HG03139 (cell line): ENCODE measurements around the gene PPP2CA.
"Not testable (repeated sequence)": the region's sequence is repeated elsewhere in the genome, so short reads cannot be mapped to it uniquely, and the experiment has no call there.

Source experiments
- ATAC-seq: cut with Tn5 transposase; IDR thresholded peaks from one replicate; pipeline ENCODE4 v1.9.1; 2021; ENCODE audit not compliant: unreplicated experiment

PPP2CA gene

DNA sequence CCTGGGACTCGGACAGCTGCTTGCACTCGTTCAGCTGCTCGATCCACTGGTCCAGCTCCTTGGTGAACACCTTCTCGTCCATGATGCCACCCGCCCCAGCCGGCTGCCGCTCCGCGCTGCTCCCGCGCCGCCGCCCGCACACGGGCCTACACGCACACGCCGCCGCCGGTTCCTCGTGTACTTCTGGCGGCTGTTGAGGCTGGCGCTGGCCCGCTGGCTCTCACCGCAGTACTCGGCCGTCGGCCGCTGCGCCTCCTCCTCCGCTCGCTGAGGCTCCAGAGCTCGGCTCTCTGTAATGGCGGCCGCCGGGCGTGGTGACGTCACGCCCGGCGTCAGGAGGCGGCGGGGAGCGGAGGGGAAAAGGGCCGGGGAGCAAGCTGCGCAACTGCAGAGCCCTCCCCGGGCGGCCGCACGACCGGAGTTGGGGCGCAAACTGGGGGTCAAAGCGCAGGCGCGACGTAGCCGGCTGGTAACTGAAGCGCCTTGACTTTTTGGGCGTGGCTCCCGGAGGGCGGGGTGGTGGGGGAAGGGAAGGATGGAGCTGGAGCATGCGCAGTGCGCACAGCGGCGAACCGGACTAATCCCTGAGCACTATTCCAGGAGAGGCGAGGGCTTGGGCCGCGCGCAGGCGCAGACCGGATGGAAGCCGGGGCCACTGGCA, at the start of gene PPP2CA:
Gene PPP2CA, minus strand, starts transcription at position 294 of the 661 bp plus-strand sequence. Its CDS starts 212 bp downstream, at position 82.
- peak; percentile 84 for ATAC-seq

DNA sequence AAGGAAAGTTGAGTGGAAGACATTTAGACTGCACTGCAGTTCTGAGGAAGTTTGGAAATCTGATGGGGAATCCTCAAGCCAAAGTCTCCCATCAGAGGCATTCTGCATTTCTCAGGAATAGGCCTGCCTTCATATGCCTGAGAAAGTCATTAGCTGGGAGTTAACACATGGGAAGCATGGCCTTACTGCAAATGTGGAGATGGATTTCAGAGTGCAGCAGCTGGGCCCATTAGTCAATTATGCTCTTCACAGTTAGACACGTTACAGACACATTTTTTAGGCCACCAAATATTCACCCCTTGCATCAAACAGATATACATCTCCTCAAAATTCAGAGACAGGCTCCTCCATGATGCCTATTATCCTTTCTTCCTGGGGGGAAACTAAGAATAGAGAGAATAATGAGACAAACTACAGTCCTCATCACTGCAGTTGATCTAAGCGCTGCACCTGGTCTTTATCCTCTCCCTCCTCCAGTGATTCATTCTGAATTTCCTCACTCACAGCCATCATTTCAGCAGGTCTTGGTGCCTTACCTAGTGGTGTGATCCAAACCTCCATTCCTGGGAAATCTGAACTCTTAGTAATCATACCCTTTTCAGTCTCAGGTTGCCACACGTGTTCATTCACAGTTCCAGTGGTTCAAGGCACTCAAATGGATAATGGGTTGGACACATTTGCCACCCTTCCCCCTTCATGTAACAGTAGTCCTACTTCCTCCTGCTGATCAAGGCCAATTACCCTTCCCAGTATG, 47.9 kb upstream of the PPP2CA start:
- no peak for ATAC-seq

DNA sequence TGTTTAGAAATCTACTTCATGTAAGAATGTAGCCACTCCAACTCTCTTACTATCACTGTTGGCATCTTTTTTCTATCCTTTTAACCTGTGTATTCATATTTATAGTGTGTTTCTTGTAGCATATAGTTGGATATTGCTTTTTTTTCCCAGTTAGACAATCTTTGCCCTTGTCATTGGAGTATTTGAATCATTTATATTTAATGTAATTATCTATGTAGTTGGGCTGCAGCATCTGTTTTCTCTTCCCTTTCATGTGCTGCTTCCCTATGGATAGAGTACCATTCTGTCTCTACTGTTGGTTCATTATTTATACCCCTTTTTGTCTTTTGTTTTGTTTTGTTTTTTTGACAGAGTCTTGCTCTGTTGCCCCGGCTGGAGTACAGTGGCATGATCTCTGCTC, 45.2 kb upstream of the PPP2CA start:
- ATAC-seq = no peak

DNA sequence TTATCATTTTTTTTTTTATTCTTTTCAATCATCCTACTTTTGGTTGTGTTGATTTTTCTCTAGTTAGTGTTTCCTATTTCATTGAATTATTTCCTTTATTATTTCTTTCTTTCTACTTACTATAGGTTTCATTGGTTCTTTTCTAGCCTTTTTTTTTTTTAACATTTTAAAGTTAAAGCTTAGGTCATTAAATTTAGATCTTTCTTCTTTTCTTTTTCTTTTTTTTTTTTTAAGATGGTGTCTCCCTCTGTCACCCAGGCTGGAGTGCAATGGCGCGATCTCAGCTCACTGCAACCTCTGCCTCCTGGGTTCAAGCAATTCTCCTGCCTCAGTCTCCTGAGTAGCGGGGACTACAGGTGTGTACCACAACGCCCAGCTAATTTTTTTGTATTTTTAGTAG, 43.0 kb upstream of the PPP2CA start:
- ATAC-seq = no peak

DNA sequence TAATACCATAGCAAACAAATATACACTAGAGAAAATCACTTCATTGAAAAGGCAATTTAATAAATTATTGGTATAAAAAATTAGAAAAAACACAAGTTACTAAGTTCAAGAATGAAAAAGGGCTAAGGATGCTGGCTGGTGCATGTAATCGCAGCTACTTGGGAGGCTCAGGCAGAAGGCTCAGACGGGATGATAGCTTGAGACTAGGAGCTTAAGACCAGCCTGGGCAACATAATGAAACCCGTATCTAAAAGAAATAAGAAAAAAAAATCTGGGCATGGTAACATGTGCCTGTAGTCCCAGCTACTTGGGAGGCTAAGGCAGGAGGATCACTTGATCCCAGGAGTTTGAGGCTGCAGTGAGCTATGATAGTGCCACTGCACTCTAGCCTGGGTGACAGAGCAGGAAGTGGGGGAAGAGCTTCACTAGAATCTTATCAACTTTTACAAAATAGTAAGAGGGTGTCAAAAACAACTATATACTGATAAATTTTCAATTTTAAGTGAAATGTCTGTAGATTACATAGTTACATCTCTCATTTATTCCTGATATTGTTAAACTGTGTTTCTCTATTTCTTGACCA, 42.2 kb upstream of the PPP2CA start:
- no peak for ATAC-seq

DNA sequence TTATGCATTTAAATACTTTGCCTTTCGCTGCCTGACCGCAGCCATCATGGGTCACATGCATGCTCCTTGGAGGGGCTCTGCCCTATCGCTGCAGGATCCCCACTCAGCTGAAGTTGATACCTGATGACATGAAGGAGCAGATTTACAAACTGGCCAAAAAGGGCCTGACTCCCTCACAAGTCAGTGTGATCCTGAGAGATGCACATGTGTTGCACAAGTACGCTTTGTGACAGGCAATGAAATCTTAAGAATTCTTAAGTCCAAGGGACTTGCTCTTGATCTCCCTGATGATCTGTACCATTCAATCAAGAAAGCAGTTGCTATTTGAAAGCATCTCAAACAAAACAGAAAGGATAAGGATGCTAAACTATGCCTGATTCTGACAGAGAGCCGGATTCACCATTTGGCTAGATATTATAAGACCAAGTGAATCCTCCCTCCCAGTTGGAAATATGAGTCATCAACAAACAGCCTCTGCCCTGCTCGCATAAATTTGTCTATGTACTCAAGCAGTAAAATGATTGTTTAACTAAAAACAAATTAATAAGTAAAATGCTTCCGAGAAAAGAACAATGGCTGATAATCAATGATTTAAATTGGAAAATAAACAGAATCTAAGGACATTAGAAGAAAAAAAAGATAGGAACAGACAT, 41.6 kb upstream of the PPP2CA start:
- ATAC-seq = no peak

DNA sequence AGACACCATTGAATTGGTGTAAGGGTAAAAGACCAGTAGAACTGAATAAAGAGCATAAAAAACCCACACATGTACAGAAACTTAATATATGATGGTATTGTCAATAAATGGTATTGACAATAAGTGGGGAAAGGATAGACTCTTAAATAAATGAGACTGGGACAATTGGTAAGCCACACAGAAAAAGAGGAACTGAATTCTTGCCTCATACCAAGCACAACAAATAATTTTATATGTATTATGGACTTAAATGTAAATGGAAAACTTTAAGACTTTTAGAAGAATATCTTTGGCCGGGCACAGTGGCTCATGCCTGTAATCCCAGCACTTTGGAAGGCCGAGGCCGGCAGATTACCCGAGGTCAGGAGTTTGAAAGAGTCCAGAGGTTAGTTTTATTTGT, 37.9 kb upstream of the PPP2CA start:
- ATAC-seq = no peak

DNA sequence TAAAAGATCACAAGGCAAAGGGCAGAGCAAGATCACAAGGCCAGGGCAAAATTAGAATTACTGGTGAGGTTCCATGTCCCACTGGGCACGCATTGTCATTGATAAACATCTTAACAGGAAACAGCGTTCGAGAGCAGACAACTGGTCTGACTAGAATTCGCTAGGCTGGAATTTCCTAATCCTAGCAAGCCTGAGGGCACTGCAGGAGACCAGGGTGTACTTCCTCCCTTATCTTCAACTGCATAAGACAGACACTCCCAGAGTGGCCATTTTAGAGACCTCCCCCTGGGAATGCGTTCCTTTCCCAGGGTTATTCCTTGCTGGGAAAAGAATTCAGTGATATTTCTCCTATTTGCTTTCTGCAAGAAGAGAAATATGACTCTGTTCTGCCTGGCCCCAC, 36.8 kb upstream of the PPP2CA start:
- not testable (repeated sequence) for ATAC-seq

DNA sequence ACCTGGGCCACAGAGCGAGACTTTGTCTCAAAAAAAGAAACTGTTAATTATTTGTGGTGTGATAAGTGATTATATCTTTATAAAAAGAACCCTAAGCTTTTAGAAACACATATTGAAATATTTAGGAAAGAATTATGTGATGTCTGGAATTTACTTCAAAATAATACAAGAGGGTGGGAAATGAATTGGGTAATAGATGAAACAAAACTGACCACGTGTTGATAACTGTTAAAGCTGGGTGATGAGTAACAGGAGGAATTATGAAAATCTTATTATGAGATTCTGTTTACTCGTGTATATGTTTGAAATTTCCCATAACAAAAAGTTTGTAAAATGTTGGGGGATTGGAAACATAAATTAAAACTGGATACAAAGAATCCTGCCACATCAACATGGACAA, 33.0 kb upstream of the PPP2CA start:
- ATAC-seq = no peak

DNA sequence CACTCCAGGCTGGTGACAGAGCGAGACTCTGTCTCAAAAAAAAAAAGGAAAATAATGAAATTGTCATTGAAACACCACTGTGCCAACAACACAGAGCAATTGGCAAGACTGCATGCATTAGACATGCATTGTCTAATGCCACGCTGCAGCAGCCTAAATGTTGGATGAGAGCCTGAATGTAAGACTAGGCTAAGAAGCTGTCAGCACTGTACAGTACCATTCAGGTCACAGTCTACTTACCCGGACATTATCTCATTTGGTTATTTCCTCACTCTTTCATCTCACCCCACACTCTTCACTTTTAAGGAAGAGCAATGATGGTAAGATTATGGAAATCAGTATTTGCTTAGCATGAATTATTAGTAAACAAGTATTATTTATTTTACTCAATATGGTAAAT, 31.3 kb upstream of the PPP2CA start:
- no peak for ATAC-seq

DNA sequence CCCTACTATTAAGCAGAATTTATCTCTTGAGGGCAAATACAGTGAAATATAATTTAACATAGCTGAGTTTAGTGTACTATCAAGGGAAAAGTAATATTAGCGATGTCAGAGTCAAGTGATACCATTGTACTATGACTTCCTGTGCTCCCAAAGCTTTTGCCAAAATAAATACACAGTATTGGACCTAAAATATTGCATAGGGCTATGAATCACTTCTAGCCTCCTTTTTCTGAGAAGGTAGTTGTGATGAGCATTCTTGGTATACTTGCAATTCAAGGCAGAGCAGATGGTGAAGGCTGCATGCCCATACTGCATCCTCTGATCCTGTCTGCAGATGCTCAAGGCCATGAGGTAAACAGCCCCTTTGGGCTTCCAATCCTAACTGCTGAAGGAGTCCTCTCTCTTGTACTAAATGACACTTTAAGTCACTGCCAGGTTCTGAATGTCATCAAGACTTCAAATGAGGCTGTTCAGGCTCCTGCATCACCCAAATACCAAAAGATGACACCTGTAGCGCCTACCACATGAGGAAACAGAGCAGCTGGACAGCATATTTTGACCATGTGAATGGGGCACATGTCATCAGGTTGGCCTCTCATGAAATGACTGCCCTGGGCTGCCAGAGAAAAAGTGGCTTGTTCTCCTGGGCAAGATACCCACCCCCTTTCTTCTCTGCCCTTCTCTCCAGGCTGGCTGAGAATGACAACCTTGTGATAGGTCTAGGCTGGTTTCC, 29.7 kb upstream of the PPP2CA start:
- ATAC-seq = no peak

DNA sequence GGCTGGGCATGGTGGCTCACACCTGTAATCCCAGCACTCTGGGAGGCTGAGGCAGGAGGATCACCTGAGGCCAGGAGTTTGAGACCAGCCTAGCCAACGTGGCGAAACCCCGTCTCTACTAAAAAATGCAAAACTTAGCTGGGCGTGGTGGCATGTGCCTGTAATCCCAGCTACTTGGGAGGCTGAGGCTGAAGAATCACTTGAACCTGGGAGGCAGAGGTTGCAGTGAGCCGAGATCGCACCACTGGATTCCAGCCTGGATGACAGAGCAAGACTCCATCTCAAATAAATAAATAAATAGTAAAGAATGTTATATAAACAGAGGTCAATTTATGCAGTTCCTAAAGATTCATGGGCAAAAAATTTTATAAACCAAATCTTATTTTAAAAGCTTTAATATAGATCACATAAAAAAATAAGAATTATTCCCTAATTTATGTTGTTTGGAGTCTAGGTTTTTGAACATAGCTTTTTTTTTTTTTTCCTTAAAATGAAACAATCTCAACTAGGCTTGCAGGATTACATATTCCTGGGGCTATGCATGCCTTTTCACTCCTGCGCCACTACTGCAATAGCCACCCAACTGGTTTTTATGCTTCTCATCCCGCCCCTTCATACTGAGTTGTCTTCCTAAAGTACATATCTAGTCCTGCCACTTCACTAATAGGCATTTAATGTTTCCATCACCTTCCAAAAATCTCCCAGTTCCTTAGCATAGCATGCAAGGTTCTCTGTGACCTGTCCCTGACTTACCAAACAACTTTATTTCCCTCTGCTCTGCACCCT, 27.7 kb upstream of the PPP2CA start:
- ATAC-seq = not testable (repeated sequence)

DNA sequence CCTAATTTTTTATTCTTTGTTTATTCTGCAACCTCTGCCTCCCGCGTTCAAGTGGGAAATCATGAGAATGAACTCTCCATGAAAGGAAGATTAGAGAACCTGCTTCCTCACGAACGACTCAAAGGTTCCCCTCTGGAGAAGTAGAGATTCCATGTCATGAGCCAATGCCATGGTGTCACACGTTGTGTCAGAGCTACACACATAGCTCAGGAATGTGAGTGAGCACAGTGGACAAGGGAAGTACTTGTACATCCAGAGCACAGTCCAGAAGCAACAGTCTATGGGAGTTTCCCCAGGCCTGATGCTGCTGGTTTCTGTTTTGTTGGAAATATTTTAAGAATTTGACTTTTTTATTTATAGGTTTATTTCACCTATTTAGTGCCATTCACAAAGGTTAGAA, 26.8 kb upstream of the PPP2CA start:
- no peak for ATAC-seq

DNA sequence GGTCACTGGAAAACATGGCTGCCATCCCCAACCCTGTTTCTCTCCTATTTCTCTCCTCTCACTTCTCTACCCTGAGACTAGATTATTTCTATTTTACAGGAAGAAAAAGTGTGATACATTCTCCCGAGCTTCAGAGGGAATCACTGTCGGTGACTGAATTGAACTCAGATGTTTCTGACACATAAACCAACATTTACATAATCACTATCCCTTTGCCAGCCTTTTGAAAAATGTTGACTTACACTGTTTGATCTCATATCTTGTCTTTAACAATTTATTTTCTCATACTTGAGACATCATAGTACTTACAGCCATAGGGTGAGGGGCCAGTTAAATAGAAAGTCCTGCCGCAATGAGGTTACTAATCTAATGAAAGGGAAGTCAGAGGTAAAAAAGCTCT, 25.1 kb upstream of the PPP2CA start:
- ATAC-seq = no peak

DNA sequence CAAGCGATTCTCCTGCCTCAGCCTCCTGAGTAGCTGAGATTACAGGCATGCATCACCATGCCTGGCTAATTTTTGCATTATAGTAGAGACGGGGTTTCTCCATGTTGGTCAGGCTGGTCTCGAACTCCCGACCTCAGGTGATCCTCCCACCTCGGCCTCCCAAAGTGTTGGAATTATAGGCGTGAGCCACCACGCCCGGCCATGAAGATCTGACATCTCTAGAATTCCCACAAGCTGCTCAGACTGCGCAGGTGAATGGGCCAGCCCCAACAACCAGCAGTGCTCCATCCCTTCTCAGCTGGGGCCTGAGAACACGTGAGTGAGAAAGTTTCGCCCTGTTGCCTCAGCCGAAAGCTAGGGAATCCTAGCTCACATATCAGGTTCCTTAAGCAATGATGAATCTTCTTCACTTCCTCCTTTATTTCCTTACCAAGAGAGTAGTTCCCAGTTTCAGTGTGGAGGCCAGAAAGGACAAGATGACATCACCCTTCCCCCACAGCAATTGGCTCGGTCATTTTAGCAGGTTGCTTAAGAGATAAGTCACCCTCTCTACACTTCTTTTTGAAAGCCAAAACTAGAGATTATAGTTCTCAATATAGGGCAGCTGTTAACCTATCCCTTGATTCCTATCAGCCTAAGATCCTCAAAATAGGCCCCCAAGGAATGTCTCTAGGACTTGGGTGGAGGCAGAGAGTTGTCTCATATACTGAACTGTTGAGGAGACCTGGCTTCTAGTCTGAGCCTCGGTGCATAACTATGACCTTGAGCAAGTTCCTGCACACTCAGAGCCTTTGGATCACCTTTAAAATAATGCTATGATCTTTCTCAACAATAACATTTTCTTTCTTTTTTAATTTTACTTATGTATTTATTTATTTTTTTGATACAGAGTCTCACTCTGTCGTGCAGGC, 23.9 kb upstream of the PPP2CA start:
- no peak for ATAC-seq

DNA sequence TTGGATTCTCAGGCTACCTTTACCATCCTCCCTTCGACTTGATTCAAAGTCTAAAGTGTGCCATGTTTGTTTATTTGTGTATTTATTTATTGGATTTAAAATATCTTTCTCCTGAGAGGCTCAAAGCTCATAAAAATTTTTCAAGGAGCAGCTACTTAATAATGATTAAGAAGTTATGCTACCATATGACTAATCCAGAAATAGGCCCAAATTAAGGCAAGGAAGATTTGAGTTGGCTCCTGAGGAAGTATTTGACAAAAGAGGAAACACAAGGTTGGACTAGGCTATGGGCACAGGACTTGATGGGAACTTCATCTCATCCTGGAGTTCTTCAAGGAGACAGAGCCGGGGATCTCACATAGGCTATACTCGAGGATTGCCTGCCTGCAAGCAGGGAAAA, 22.4 kb upstream of the PPP2CA start:
- no peak for ATAC-seq

DNA sequence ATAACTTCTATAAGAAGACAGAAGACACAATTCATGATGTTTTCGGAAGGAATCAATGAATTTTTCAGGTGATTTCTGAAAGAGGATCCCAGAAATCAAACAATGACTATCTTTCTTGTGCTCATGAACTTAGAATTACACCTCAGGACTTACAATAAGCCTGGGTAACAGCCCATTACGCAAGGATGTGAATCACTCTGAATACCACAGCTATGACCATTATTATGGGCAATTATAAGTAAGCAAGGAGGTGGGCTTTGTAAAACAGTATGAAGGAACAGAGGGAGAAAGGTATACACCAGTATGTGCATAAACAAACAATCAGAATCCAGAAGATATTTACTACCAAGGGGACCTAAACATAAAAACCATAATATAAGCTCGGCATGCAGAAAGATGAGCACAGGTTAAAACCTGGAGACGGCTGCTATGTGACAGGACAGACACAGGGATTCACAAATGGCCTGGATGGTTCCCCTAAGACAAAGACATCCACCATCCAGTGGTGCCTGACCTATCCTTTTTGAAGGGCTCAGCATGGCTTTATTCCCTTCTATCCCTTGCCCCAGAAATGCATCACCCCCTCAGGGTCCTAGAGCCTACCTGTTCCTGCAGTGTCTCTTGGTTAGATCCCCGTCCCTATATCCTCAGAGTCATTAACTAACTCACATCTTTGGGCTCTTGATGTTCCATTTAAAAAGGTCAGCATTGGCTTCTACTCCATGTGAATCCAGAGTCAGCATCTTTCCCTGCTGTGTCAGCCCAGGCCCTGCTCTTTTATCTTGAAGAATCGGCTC, 21.8 kb upstream of the PPP2CA start:
- no peak for ATAC-seq

DNA sequence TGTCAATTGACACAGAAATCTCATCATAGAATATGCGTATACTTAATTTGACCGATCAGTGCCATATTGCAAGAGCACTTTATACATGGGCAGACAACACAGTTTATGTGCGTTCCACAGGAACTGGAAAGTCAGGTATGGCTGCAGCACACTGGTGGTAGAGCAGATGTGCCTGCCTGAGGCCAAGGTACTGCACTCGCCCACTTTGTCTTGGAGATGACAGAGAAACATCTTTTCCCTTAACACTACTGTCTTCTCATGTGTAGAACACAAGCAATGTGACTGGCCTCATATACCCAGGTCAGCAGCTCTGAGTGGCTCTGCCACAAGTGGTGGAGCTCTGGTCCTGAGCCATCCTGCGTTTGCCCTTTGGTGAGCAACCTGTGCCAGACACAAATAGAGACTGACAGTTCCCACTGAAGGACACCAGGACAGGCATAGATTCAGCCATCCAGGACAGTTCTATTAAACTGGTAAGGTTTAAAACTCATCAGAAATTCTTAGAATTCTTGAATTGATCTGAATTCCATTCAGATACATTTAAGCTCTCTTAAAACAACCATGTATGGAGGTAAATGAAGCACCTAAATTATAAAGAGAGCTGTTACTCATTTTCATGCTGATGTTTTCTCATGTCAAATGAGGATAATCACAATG, 21.0 kb upstream of the PPP2CA start:
- no peak for ATAC-seq
